Measurements from ENCODE around the gene TMEM222. TPM values are rescaled to one million over a fixed set of nuclear protein-coding genes. Genes with fewer than 3 reads are reported as not detected.
A peak's percentile ranks its signal among the peaks of the same experiment; 100 is the strongest.

TMEM222 gene
- total RNA-seq, 1 donor from 2014 or later = 46.7 TPM

DNA sequence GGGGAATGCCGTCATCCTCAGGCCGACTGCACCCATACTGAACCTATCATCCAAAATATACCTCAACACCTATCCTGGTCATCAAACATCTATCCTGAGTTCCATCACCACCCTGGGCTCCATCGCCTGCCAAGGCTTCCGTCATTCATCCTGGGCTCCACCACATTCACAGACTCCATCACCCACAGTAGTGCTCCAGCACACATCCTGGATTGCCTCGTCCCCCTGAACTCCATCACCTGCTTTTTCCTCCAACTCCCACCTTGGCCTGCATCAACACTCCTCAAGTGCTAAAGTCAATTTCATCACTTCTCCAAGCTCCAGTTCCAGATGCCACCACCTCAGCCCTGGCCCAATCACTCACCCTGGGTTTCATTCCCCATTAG, 37.0 kb downstream of the TMEM222 start:
- peak overlapping the region; percentile 59 for H3K4me3 Mint-ChIP-seq

DNA sequence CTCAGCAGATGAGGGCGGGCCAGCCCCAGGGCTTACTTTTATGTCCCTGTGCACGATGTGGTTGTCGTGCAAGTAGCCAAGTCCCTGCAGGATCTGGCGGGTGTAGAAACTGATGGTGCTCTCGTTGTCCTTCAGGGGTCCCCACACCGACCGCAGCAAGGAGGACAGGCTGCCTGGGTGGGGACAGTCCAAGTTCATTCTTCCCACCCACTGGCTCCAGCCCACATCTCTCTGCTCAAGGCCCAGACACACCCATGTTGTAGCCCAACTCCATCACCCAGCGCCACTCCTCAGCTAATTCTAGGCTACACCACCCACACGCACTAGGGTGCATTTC, 37.8 kb downstream of the TMEM222 start:
- DNase-seq (ENCODE audit: low read depth, low spot score) = no peak
- H3K4me1 Mint-ChIP-seq = peaks cover 29% of the 10 kb centered on the region
- H3K27ac Mint-ChIP-seq (ENCODE audit: unreplicated experiment) = no peak overlapping the region
- H3K27me3 Mint-ChIP-seq (ENCODE audit: low read depth) = peaks cover 36% of the 10 kb centered on the region
- H3K9me3 Mint-ChIP-seq = no peaks in the 10 kb centered on the region
- peak overlapping the region; percentile 73 for H3K4me3 Mint-ChIP-seq
- H3K36me3 Mint-ChIP-seq (ENCODE audit: low read depth) = no peaks in the 10 kb centered on the region
- TF ChIP-seq, protein P1, sequence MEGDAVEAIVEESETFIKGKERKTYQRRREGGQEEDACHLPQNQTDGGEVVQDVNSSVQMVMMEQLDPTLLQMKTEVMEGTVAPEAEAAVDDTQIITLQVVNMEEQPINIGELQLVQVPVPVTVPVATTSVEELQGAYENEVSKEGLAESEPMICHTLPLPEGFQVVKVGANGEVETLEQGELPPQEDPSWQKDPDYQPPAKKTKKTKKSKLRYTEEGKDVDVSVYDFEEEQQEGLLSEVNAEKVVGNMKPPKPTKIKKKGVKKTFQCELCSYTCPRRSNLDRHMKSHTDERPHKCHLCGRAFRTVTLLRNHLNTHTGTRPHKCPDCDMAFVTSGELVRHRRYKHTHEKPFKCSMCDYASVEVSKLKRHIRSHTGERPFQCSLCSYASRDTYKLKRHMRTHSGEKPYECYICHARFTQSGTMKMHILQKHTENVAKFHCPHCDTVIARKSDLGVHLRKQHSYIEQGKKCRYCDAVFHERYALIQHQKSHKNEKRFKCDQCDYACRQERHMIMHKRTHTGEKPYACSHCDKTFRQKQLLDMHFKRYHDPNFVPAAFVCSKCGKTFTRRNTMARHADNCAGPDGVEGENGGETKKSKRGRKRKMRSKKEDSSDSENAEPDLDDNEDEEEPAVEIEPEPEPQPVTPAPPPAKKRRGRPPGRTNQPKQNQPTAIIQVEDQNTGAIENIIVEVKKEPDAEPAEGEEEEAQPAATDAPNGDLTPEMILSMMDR (conservative IDR thresholded peaks at IDR 0.05) = no peak

More for the DNA sequence above, 37.0 kb downstream of the TMEM222 start:
- Mint-ChIP-seq H3K4me1 (peaks cover 21% of the 10 kb centered on the region), H3K36me3 (ENCODE audit: low read depth) (no peaks in the 10 kb centered on the region), H3K9me3 (no peaks in the 10 kb centered on the region), H3K27me3 (ENCODE audit: low read depth) (peaks cover 36% of the 10 kb centered on the region), H3K27ac (ENCODE audit: unreplicated experiment) (no peak overlapping the region)
- TF ChIP-seq, protein P1 (conservative IDR thresholded peaks at IDR 0.05) = no peak
- DNase-seq (ENCODE audit: low read depth, low spot score) = no peak

DNA sequence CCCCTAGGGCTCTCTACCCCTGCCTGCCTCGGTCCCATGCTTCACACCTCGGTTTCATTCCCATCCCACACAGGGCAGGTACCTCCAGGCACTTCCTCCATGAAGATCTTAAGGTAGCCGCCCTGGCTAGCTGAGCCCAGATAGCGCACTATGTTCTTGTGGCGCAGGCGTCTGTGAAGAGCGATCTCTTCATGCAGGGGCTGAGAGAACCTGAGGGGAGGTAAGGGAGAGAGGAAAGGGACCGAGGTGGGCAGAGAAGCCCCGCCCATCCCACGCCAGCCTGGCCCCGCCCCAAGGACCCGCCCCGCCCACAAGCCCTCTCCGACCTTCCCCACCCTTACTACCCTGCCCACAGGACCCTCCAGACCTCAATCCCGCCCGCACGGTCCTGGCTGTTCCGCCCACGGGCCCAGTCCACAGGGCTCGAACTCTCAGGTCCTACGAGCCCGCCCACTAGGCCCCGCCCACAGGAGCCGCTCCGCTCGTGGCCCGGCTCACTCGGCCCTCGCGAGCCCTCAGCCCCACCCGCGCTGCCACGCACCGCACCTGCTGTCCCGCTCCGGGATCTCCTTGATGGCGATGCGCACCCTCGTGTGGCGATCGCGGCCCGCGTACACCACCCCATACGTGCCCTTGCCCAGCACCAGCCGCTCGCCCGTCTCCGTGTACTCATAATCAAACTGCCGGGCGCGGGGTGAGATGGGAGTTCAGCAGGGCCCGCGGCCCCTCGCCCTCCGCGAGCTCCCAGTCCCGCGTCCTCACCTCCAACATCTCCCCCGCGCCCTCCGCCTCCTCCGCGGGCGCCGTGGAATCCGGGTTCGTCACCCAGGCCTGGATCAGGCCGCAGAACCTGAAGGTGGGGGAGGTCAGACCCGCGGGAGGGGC, 38.4 kb downstream of the TMEM222 start:
- no peak for DNase-seq (ENCODE audit: low read depth, low spot score)
- H3K9me3 Mint-ChIP-seq = no peaks in the 10 kb centered on the region
- H3K27me3 Mint-ChIP-seq (ENCODE audit: low read depth) = peaks cover 36% of the 10 kb centered on the region
- no peaks in the 10 kb centered on the region for H3K36me3 Mint-ChIP-seq (ENCODE audit: low read depth)
- peaks cover 35% of the 10 kb centered on the region for H3K4me1 Mint-ChIP-seq
- H3K4me3 Mint-ChIP-seq = peak overlapping the region; percentile 73
- TF ChIP-seq, protein P1 (conservative IDR thresholded peaks at IDR 0.05) = no peak
- H3K27ac Mint-ChIP-seq (ENCODE audit: unreplicated experiment) = no peak overlapping the region

DNA sequence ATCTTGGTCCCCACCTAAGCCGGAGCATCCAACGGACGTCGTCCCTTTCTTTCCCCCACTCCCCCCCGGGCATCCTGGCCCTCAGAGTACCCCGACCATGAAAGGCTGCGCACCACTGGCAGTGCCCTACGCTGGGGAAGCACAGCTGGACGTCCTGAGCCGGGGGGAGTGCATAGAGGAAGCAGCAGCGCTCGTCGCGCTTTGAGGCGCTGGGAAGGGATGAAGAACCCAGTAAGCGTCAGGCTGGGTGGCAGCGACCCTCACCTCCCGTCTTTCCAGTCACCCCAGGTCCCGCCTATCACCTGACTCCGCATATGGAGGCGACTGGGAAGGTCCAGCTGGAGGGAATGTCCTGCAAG, 39.1 kb downstream of the TMEM222 start:
- peak overlapping the region; percentile 19 for H3K4me3 Mint-ChIP-seq
- TF ChIP-seq, protein P1 (conservative IDR thresholded peaks at IDR 0.05) = no peak

DNA sequence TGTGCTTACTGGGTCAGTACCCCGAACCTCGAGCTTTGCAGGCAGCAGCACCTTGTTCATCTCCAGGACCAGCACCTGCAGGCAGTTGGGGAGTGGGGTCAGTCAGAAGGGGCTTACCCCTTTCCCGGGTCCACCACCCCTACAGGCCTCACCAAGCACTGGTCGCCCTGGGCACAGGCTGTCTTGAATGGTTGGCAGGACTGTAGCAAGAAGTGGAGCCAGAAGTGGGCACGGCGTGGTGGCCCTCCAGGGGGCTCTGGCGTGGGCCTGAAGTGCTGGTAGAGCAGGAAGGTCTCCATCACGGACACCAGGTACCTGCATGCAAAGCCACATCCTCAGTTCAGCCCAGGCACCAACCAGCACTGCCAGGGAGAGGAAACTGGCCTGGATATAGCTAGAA, 39.6 kb downstream of the TMEM222 start:
- H3K27me3 Mint-ChIP-seq (ENCODE audit: low read depth) = peaks cover 36% of the 10 kb centered on the region
- H3K4me1 Mint-ChIP-seq = peaks cover 41% of the 10 kb centered on the region
- no peak for DNase-seq (ENCODE audit: low read depth, low spot score)
- TF ChIP-seq, protein P1 (conservative IDR thresholded peaks at IDR 0.05) = no peak
- no peak overlapping the region for H3K27ac Mint-ChIP-seq (ENCODE audit: unreplicated experiment)
- H3K9me3 Mint-ChIP-seq = no peaks in the 10 kb centered on the region
- no peaks in the 10 kb centered on the region for H3K36me3 Mint-ChIP-seq (ENCODE audit: low read depth)
- H3K4me3 Mint-ChIP-seq = no peak overlapping the region

More for the DNA sequence above, 39.1 kb downstream of the TMEM222 start:
- no peaks in the 10 kb centered on the region for H3K36me3 Mint-ChIP-seq (ENCODE audit: low read depth)
- DNase-seq (ENCODE audit: low read depth, low spot score) = no peak
- H3K27me3 Mint-ChIP-seq (ENCODE audit: low read depth) = peaks cover 36% of the 10 kb centered on the region
- H3K27ac Mint-ChIP-seq (ENCODE audit: unreplicated experiment) = no peak overlapping the region
- no peaks in the 10 kb centered on the region for H3K9me3 Mint-ChIP-seq
- H3K4me1 Mint-ChIP-seq = peaks cover 41% of the 10 kb centered on the region
